Retina (tissue), 1 donor: Measurements from ENCODE around the gene ZSCAN30.
"Not testable (repeated sequence)": the region's sequence is repeated elsewhere in the genome, so short reads cannot be mapped to it uniquely, and the experiment has no call there.

Experiments
- DNase-seq: peaks from one replicate; pipeline ENCODE4 v3.0.0-alpha.2; 2016

ZSCAN30 gene

DNA sequence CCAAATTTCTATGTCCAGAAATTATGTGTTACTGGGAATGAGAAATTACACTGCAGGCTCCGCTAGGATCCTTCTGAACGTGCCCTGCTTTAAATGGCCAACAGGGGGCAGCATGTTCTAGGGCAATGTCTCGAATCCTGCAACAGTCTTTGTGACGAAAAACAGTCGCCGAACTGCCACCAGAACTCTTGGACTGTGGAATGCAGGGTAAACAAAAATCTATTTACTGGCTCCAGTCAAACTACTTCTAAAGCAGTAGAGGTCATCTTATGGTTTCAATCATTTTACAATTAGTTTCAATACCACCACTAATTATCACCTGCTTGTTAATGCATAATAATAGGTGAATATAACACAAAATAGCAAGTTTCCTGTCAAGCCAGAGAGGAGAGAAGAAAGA is 59.0 kb downstream of the ZSCAN30 start:
- DNase-seq = peak; percentile 76

DNA sequence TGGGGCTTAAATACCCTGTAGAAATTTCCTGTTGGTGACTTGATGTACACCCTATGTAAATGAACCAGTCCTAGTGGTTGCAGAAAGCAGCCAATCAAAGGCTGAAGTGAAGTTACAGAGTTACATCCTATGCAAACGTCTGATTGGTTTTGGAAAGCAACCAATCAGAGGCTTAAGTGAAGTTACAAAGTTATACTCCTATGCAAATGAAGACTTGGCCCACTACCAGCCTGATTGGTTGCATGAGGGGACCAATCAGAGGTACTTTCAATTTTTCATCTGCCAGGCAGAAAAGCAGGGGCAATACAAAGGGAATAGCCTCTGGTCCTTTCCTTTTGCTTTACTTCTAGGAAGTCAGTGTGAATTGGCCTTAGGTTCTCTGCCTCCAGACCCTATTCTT is 62.8 kb downstream of the ZSCAN30 start:
- no peak for DNase-seq

DNA sequence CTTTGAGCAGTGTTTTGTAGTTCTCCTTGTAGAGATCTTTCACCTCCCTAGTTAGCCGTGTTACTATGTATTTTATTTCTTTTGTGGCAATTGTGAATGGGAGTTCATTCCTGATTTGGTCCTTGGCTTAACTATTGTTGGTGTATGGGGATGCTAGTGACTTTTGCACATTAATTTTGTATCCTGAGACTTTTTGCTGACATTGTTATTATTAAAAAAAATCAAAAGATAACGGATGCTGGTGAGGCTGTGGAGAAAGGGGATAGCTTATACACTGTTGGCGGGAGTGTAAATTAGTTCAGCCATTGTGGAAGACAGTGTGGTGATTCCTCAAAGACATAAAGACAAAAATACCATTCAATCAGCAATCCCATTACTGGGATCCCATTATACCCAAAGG is 66.2 kb downstream of the ZSCAN30 start:
- no peak for DNase-seq

DNA sequence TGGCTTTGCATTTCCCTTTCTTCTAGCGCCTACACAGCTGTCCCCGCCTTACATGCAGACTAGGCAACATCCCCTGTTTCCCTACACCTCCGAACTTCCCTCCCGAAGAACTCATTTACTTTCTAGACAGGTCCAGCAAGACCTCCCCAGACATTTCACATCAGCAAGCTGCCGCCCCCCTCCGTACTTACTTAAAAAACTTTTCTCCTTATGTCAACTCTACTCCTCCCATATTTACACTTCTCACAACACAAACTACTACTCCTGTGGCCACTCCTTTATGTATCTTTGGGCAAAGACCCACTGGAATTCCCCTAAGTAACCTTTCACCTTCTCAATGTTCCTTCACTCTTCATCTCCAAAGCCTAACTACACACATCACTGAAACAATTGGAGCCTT is 69.6 kb downstream of the ZSCAN30 start:
- DNase-seq = no peak

DNA sequence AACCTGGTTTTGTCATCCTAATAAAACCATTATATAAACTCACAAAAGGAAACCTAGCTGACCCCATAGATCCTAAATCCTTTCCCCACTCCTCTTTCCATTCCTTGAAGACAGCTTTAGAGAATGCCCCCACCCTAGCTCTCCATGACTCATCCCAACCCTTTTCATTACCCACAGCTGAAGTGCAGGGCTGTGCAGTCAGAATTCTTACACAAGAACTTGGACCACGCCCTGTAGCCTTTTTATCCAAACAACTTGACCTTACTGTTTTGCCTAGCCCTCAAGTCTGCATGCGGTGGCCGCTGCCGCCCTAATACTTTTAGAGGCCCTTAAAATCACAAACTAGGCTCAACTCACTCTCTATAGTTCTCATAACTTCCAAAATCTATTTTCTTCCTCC is 70.7 kb downstream of the ZSCAN30 start:
- DNase-seq = not testable (repeated sequence)

DNA sequence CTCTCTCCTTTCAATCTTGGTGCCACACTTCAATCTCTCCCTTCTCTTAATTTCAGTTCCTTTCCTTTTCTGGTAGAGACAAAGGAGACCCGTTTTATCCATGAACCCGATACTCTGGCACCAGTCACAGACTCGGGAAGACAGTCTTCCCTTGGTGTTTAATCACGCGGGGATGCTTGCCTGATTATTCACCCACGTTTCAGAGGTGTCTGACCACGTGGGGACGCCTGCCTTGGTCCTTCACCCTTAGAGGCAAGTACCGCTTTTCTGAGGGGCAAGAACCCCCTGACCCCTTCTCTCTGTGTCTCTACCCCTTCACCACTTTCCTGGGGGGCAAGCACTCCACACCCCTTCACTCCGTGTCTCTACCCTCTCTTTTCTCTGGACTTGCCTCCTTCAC is 73.4 kb downstream of the ZSCAN30 start:
- not testable (repeated sequence) for DNase-seq

GRCh38 chr18:35215026-35215425 is 75.0 kb downstream of the ZSCAN30 start:
- DNase-seq = no peak

GRCh38 chr18:35205746-35206458 is 84.1 kb downstream of the ZSCAN30 start:
- not testable (repeated sequence) for DNase-seq

GRCh38 chr18:35205199-35205712 is 84.8 kb downstream of the ZSCAN30 start:
- no peak for DNase-seq

GRCh38 chr18:35203067-35203466 is 87.0 kb downstream of the ZSCAN30 start:
- DNase-seq = no peak

DNA sequence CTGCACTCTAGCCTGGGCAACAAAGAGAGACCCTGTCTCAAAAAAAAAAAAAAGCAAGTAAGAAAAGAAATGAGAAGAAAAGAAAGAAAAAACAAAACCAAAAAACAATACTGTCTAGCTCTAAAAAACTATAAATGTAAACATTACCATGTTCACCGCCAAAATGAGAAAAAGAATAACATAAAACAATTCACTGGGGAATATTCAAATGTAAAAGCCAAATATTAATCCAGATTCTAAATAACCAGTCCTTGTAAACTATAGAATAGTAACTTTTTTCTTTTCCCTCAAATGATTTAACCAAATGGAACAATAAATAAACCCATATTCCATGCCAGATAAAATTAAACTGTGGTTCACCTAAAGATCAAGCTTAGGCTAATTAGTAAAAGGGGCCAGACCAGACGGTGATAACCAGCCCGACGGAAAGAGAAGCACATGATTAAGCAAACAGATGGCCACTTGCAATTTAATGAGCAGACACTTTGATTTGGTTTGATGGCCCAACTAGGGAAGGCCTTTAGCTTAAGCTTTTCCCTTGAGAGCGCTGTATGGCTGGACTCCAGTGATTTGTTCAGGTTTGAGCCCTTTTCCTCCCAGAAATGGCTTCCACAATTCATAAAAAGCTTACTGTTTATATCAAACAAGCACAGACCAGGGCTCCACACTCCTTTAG is 88.6 kb downstream of the ZSCAN30 start:
- DNase-seq = peak; percentile 28
